Pancreas (tissue), 10 donors: ENCODE measurements around the gene RTL5. TPM values are rescaled to one million over a fixed set of nuclear protein-coding genes. Genes with fewer than 3 reads are reported as not detected.

Experiments used
- ATAC-seq, 4 donors: fragments of 200-7000 bp; cut with Tn5 transposase; one replicate each; pipeline versions ENCODE4 v1.8.0 to v1.9.1; 2020; ENCODE audit warnings: mild to moderate bottlenecking in 4 of 4, moderate library complexity in 4 of 4
- DNase-seq, 6 donors: peaks; one replicate each; pipeline ENCODE4 v3.0.0-alpha.2; 2020
- FAIRE-seq: peaks from 2 replicates; lab custom pipeline; 2012; peaks lifted over from hg19 to GRCh38; lab: Jason Lieb, UNC
- H3K27ac ChIP-seq, 4 donors: fragments of 200-600 bp; sonication (generic); 1 replicate in 3 of 4; 2 replicates in 1 of 4; pipeline versions ENCODE4 v1.5.0 to v1.8.0; 2020
- H3K27me3 ChIP-seq, 4 donors: fragments of 200-600 bp; one replicate each; pipeline ENCODE4 v1.8.0; 2021
- H3K36me3 ChIP-seq, 3 donors: fragments of 200-600 bp; sonication (generic) in 1 of 3; one replicate each; pipeline versions ENCODE4 v1.5.0 to v1.8.0; 2020 to 2021
- H3K4me1 ChIP-seq, 3 donors: fragments of 200-600 bp; one replicate each; pipeline ENCODE4 v1.8.0; 2021
- H3K4me3 ChIP-seq, 4 donors: fragments of 200-600 bp; sonication (generic) in 2 of 4; one replicate each; pipeline versions ENCODE4 v1.5.0 to v1.8.0; 2020 to 2021
- H3K9me3 ChIP-seq, 4 donors: fragments of 200-600 bp; one replicate each; pipeline ENCODE4 v1.8.0; 2021
- CTCF ChIP-seq, 4 donors: fragments of 200-600 bp; sonication (generic) in 3 of 4; IDR thresholded peaks; one replicate each; pipeline versions ENCODE4 v1.5.0 to v1.8.0; 2021; ENCODE audit warnings: antibody characterized with exemption in 4 of 4
- WGBS, 2 donors: extraction: QIAGEN DNeasy Blood & Tissue Kit; methylation state at CpG; one replicate each; pipeline ENCODE4 v1.1.7; 2013; 5-methylcytosine and 5-hydroxymethylcytosine counted together
- intact Hi-C, 3 donors: fragments of 100-400 bp; cut with DNase I; formaldehyde crosslinking; loops; one replicate each; pipeline versions ENCODE4 v1.11.1 to v1.14.2; 2022
- polyA plus RNA-seq, 2 donors: library from polyadenylated mRNA; stranded (reverse); fragments of 200-250 nt; gene quantifications; one replicate each; pipeline ENCODE4 v1.2.3, GENCODE V29; 2013
- total RNA-seq, 6 donors: library from RNA; stranded (reverse); fragmentation: NEBNext Ultra II Directional in 4 of 6; extraction: Animal tissue kit (Norgen Biotek cat#: 25700) in 4 of 6; gene quantifications; one replicate each; pipeline versions ENCODE4 v1.2.1 to v1.2.4, GENCODE V29; 2021 to 2023
- donor health status: healthy with polysubstance abuse.
- donor health status: DM: no; HTN: no; CAD: no; lungs with moderate emphysema.
- donor health status: DM: no; HTN: no; CAD: no.
- donor health status: control.
- donor health status: control.
- donor health status: Bipolar disorder and iron deficiency.
- donor health status: DM: yes; HTN: yes; CAD: no.
- donor health status: DM: no; HTN: no; CAD: no.
- donor health status: DM: no; HTN: no; CAD: no.
- donor health status: DM: yes; HTN: yes; CAD: no.

RTL5 gene
- total and polyA plus RNA-seq, 8 donors: 0.51 to 8.6 (median 2.3) TPM

GRCh38 chrX:72105436-72105835, 26.3 kb downstream of the RTL5 start:
- no peaks in the 10 kb centered on the region for H3K36me3 ChIP-seq
- H3K9me3 ChIP-seq: no peaks in the 10 kb centered on the region
- FAIRE-seq (no peak), ATAC-seq (no peak), DNase-seq (no peak)
- intact Hi-C loops: no loop called here
- no peak overlapping the region for H3K4me3 ChIP-seq
- H3K27ac ChIP-seq: no peak overlapping the region
- WGBS, 2 donors: 81 to 84% methylated on average over 6 of the region's 6 CpGs
- no peaks in the 10 kb centered on the region for H3K4me1 ChIP-seq
- peaks cover 0 to 4% (median 0%) of the 10 kb centered on the region in 4 donors for H3K27me3 ChIP-seq
- TF ChIP-seq CTCF (IDR thresholded peaks at IDR 0.05): no peak

- Histone ChIP-seq H3K4me1 (no peaks in the 10 kb centered on the region), H3K36me3 (no peaks in the 10 kb centered on the region), H3K27ac (no peak overlapping the region), H3K4me3 (no peak overlapping the region), H3K27me3 (peaks cover 0 to 14% (median 0%) of the 10 kb centered on the region in 4 donors), H3K9me3 (no peaks in the 10 kb centered on the region)
- TF ChIP-seq CTCF (IDR thresholded peaks at IDR 0.05): no peak
- 10 to 28% methylated on average over 4 of the region's 4 CpGs for WGBS, 2 donors
- FAIRE-seq (no peak), ATAC-seq (peak; percentile 62 to 84 (median 78)), DNase-seq (peak in 3 of 6 donors; percentile 11 to 43 (median 28))
- intact Hi-C loops: no loop called here
Observed at GRCh38 chrX:72102760-72103159, 29.0 kb downstream of the RTL5 start.

GRCh38 chrX:72102126-72102525, 29.6 kb downstream of the RTL5 start:
- intact Hi-C loops: no loop called here
- no peak for TF ChIP-seq CTCF (IDR thresholded peaks at IDR 0.05)
- Histone ChIP-seq H3K4me3 (no peak overlapping the region), H3K4me1 (no peaks in the 10 kb centered on the region), H3K36me3 (no peaks in the 10 kb centered on the region), H3K27me3 (peaks cover 0 to 14% (median 0%) of the 10 kb centered on the region in 4 donors), H3K27ac (no peak overlapping the region), H3K9me3 (no peaks in the 10 kb centered on the region)
- DNase-seq: no peak
- no peak for ATAC-seq
- WGBS, 2 donors: 64 to 82% methylated on average over 2 of the region's 2 CpGs
- no peak for FAIRE-seq

- Histone ChIP-seq H3K27ac (no peak overlapping the region), H3K27me3 (peaks cover 0 to 14% (median 0%) of the 10 kb centered on the region in 4 donors), H3K36me3 (no peaks in the 10 kb centered on the region), H3K9me3 (no peaks in the 10 kb centered on the region), H3K4me1 (no peaks in the 10 kb centered on the region), H3K4me3 (no peak overlapping the region)
- no peak for TF ChIP-seq CTCF (IDR thresholded peaks at IDR 0.05)
- intact Hi-C loops: no loop called here
- DNase-seq: peak in 1 of 6 donors; percentile 34
- ATAC-seq: no peak
- no peak for FAIRE-seq
- 47 to 56% methylated on average over 4 of the region's 4 CpGs for WGBS, 2 donors
Observed at GRCh38 chrX:72101597-72102037, 30.1 kb downstream of the RTL5 start.

GRCh38 chrX:72100824-72101351, 30.8 kb downstream of the RTL5 start:
- ATAC-seq (peak in 2 of 4 donors; percentile 57 to 64), DNase-seq (peak in 1 of 6 donors; percentile 40), FAIRE-seq (no peak)
- Histone ChIP-seq H3K4me3 (no peak overlapping the region), H3K4me1 (no peaks in the 10 kb centered on the region), H3K27me3 (peaks cover 0 to 14% (median 0%) of the 10 kb centered on the region in 4 donors), H3K27ac (no peak overlapping the region), H3K9me3 (no peaks in the 10 kb centered on the region), H3K36me3 (no peaks in the 10 kb centered on the region)
- 86% methylated on average over 9 of the region's 9 CpGs for WGBS, 2 donors
- TF ChIP-seq CTCF (IDR thresholded peaks at IDR 0.05): no peak
- intact Hi-C loops: no loop called here
